H9 (cell line): ENCODE results near the gene RPS6KA4. TPM values are rescaled to one million over a fixed set of nuclear protein-coding genes. Genes with fewer than 3 reads are reported as not detected.

Source experiments
- DNase-seq: peaks from one replicate; pipeline ENCODE4 v3.0.0-alpha.2; 2017
- H2AFZ ChIP-seq: one replicate; pipeline ENCODE4 v1.6.1; 2013; ENCODE audit warnings: mild to moderate bottlenecking, low read length, control low read depth, moderate library complexity
- H2AK5ac ChIP-seq: 2 replicates; pipeline ENCODE4 v1.6.1; 2013; ENCODE audit warnings: low read length, control low read depth, mixed read lengths; ENCODE audit not compliant: insufficient read length
- H2BK120ac ChIP-seq: one replicate; pipeline ENCODE4 v1.6.1; 2013; ENCODE audit warnings: low read depth, mild to moderate bottlenecking, low read length, control low read depth, inconsistent platforms; ENCODE audit not compliant: poor library complexity, severe bottlenecking
- H2BK12ac ChIP-seq: 2 replicates; pipeline ENCODE4 v1.6.1; 2013; ENCODE audit warnings: low read length, control low read depth, mixed read lengths, low read depth; ENCODE audit not compliant: insufficient read length
- H2BK15ac ChIP-seq: 2 replicates; pipeline ENCODE4 v1.6.1; 2013; ENCODE audit warnings: low read depth, low read length, control low read depth
- H2BK20ac ChIP-seq: one replicate; pipeline ENCODE4 v1.6.1; 2013; ENCODE audit warnings: low read depth, mild to moderate bottlenecking, low read length, control low read depth, inconsistent platforms; ENCODE audit not compliant: poor library complexity, severe bottlenecking
- H2BK5ac ChIP-seq: 2 replicates; pipeline ENCODE4 v1.6.1; 2013; ENCODE audit warnings: low read length, control low read depth, mixed read lengths; ENCODE audit not compliant: insufficient read length
- H3K14ac ChIP-seq: 2 replicates; pipeline ENCODE4 v1.6.1; 2013; ENCODE audit warnings: low read length, control low read depth; ENCODE audit not compliant: insufficient read depth
- H3K18ac ChIP-seq: 2 replicates; pipeline ENCODE4 v1.6.1; 2013; ENCODE audit warnings: low read depth, mild to moderate bottlenecking, mixed read lengths, low read length, control low read depth; ENCODE audit not compliant: insufficient read length
- H3K23ac ChIP-seq: 2 replicates; pipeline ENCODE4 v1.6.1; 2013; ENCODE audit warnings: low read length, control low read depth, mixed read lengths, low read depth; ENCODE audit not compliant: insufficient read length
- H3K23me2 ChIP-seq: 2 replicates; pipeline ENCODE4 v1.6.1; 2013; ENCODE audit warnings: low read depth, mild to moderate bottlenecking, mixed read lengths, low read length, control low read depth; ENCODE audit not compliant: insufficient read length, poor library complexity, severe bottlenecking
- H3K27ac ChIP-seq: 2 replicates; pipeline ENCODE4 v1.5.1; 2013; ENCODE audit warnings: low read length, control low read depth, mixed read lengths, low read depth; ENCODE audit not compliant: insufficient read length
- H3K27me3 ChIP-seq: 2 replicates; pipeline ENCODE4 v1.6.1; 2013; ENCODE audit warnings: low read length, control low read depth, inconsistent platforms; ENCODE audit not compliant: insufficient read depth
- H3K4ac ChIP-seq: 2 replicates; pipeline ENCODE4 v1.6.1; 2013; ENCODE audit warnings: low read depth, mild to moderate bottlenecking, control low read depth, inconsistent platforms, low read length, moderate library complexity
- H3K4me1 ChIP-seq: 2 replicates; pipeline ENCODE4 v1.6.1; 2013; ENCODE audit warnings: low read length, control low read depth, inconsistent platforms; ENCODE audit not compliant: insufficient read depth
- H3K4me2 ChIP-seq: 2 replicates; pipeline ENCODE4 v1.6.1; 2013; ENCODE audit warnings: low read length, control low read depth, mixed read lengths; ENCODE audit not compliant: insufficient read length, insufficient read depth
- H3K56ac ChIP-seq: 2 replicates; pipeline ENCODE4 v1.6.1; 2013; ENCODE audit warnings: low read depth, mild to moderate bottlenecking, mixed read lengths, low read length, control low read depth; ENCODE audit not compliant: insufficient read length
- H3K79me1 ChIP-seq: 2 replicates; pipeline ENCODE4 v1.6.1; 2013; ENCODE audit warnings: low read depth, mild to moderate bottlenecking, moderate library complexity, low read length, control low read depth, inconsistent platforms; ENCODE audit not compliant: insufficient read depth, poor library complexity, severe bottlenecking
- H3K79me2 ChIP-seq: 2 replicates; pipeline ENCODE4 v1.6.1; 2013; ENCODE audit warnings: low read length, control low read depth, inconsistent platforms; ENCODE audit not compliant: insufficient read depth
- H3K9ac ChIP-seq: 2 replicates; pipeline ENCODE4 v1.6.1; 2013; ENCODE audit warnings: low read length, control low read depth, mixed read lengths; ENCODE audit not compliant: insufficient read length; ENCODE audit errors: extremely low read depth
- H3K9me3 ChIP-seq: one replicate; pipeline ENCODE4 v1.6.1; 2013; ENCODE audit warnings: low read depth, low read length, inconsistent platforms; ENCODE audit not compliant: control insufficient read depth
- H3T11ph ChIP-seq: one replicate; pipeline ENCODE4 v1.6.1; 2013; ENCODE audit warnings: mild to moderate bottlenecking, low read length, control low read depth, inconsistent platforms
- H4K20me1 ChIP-seq: one replicate; pipeline ENCODE4 v1.6.1; 2013; ENCODE audit not compliant: control insufficient read depth, insufficient read length, insufficient read depth
- H4K5ac ChIP-seq: 2 replicates; pipeline ENCODE4 v1.6.1; 2013; ENCODE audit warnings: low read depth, mild to moderate bottlenecking, mixed read lengths, low read length, control low read depth; ENCODE audit not compliant: insufficient read length
- H4K8ac ChIP-seq: replicated peaks from 2 replicates; pipeline ENCODE4 v1.6.1; 2013; ENCODE audit warnings: low read length, control low read depth, mixed read lengths, low read depth; ENCODE audit not compliant: insufficient read length
- H4K91ac ChIP-seq: 2 replicates; pipeline ENCODE4 v1.6.1; 2013; ENCODE audit warnings: low read depth, mild to moderate bottlenecking, moderate library complexity, mixed read lengths, low read length, control low read depth; ENCODE audit not compliant: insufficient read length
- H3K27ac Mint-ChIP-seq, 3 experiments: 2 replicates in 2 of 3; 3 replicates in 1 of 3; pipeline ENCODE4 v1.8.0; 2020 to 2021; ENCODE audit warnings: mixed read lengths in 3 of 3, mild to moderate bottlenecking in 1 of 3, moderate library complexity in 1 of 3
- H3K27me3 Mint-ChIP-seq: 2 replicates; pipeline ENCODE4 v1.8.0; 2021; ENCODE audit warnings: low read depth, mild to moderate bottlenecking, moderate library complexity, mixed read lengths
- H3K36me3 Mint-ChIP-seq, 3 experiments: 2 replicates in 2 of 3; 3 replicates in 1 of 3; pipeline ENCODE4 v1.8.0; 2020 to 2021; ENCODE audit warnings: low read depth in 3 of 3, mixed read lengths in 3 of 3; ENCODE audit not compliant: insufficient read depth in 1 of 3
- H3K4me1 Mint-ChIP-seq, 2 experiments: 2 replicates each; pipeline ENCODE4 v1.8.0; 2020; ENCODE audit warnings: mixed read lengths in 2 of 2
- H3K4me3 Mint-ChIP-seq, 2 experiments: 2 replicates in 1 of 2; 3 replicates in 1 of 2; pipeline ENCODE4 v1.8.0; 2020 to 2021; ENCODE audit warnings: mild to moderate bottlenecking in 2 of 2, mixed read lengths in 2 of 2, moderate library complexity in 1 of 2
- H3K9me3 Mint-ChIP-seq, 2 experiments: 2 replicates in 1 of 2; 3 replicates in 1 of 2; pipeline ENCODE4 v1.8.0; 2020; ENCODE audit warnings: mild to moderate bottlenecking in 2 of 2, mixed read lengths in 2 of 2, moderate library complexity in 1 of 2
- WGBS: extraction: QIAGEN DNeasy Blood & Tissue Kit; methylation state at CpG from one replicate; pipeline ENCODE4 v1.1.7; 2013; ENCODE audit warnings: missing lambda C conversion rate, low lambda C conversion rate, mixed read lengths; ENCODE audit not compliant: insufficient read length; ENCODE audit errors: extremely low coverage; 5-methylcytosine and 5-hydroxymethylcytosine counted together
- total RNA-seq: library from RNA; stranded (reverse); gene quantifications from 2 replicates; pipeline ENCODE4 v1.2.1, GENCODE V29; 2021
- TF ChIP-seq, protein P1 (sequence below): fragments of 200-600 bp; sonication (generic); conservative IDR thresholded peaks from 3 replicates; pipeline ENCODE4 v1.8.0; 2021; ENCODE audit warnings: antibody characterized with exemption, mild to moderate bottlenecking

Gene RPS6KA4
- total RNA-seq, 1 experiment from 2014 or later, result 10.8 TPM

DNA sequence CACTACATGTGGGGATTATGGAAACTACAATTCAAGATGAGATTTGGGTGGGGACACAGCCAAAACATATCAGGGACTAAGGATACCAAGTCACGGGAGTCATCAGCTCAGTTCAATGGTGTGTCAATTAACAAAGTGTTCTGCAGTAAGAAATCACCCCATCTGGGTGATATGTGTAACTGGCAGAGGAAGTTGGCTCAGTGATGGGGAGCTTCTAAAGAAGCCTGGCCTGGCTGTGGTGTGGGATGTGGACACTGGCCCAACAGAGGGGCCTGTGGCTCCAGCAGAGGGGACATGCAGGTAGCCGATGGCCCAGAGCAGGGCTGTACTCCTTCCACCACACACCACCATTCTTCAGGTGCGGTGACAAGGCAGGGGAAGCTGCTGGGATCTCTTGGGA, 31.6 kb downstream of the RPS6KA4 start:
- H3K23me2 ChIP-seq, result no peaks in the 10 kb centered on the region
- no peaks in the 10 kb centered on the region for H3K79me2 ChIP-seq
- H2BK5ac ChIP-seq, result no peak overlapping the region
- TF ChIP-seq, protein P1, sequence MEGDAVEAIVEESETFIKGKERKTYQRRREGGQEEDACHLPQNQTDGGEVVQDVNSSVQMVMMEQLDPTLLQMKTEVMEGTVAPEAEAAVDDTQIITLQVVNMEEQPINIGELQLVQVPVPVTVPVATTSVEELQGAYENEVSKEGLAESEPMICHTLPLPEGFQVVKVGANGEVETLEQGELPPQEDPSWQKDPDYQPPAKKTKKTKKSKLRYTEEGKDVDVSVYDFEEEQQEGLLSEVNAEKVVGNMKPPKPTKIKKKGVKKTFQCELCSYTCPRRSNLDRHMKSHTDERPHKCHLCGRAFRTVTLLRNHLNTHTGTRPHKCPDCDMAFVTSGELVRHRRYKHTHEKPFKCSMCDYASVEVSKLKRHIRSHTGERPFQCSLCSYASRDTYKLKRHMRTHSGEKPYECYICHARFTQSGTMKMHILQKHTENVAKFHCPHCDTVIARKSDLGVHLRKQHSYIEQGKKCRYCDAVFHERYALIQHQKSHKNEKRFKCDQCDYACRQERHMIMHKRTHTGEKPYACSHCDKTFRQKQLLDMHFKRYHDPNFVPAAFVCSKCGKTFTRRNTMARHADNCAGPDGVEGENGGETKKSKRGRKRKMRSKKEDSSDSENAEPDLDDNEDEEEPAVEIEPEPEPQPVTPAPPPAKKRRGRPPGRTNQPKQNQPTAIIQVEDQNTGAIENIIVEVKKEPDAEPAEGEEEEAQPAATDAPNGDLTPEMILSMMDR, result no peak
- H3K4me2 ChIP-seq, result no peak overlapping the region
- peaks cover 24% of the 10 kb centered on the region for H3K27me3 Mint-ChIP-seq
- H3K23ac ChIP-seq, result no peak overlapping the region
- no peaks in the 10 kb centered on the region for H3K79me1 ChIP-seq
- H4K8ac ChIP-seq, result no peak overlapping the region
- no peak overlapping the region for H2BK15ac ChIP-seq
- no peak overlapping the region for H2AFZ ChIP-seq
- no peak overlapping the region; a peak in 1 of 5 replicates for H3K4me3 Mint-ChIP-seq
- H3K4me1 Mint-ChIP-seq, result peaks cover 10 to 18% of the 10 kb centered on the region in 2 experiments
- no peak overlapping the region for H3K18ac ChIP-seq
- H3K36me3 Mint-ChIP-seq, result no peaks in the 10 kb centered on the region
- H3K14ac ChIP-seq, result no peak overlapping the region
- H2BK20ac ChIP-seq, result no peak overlapping the region
- no peaks in the 10 kb centered on the region for H4K20me1 ChIP-seq
- no CpG with 5 or more reads among the region's 3 CpGs for WGBS
- H2AK5ac ChIP-seq, result no peak overlapping the region
- H3K9me3 ChIP-seq, result no peaks in the 10 kb centered on the region
- peaks cover 3% of the 10 kb centered on the region; the same call in 1 of the 2 replicates for H3K4me1 ChIP-seq
- H4K91ac ChIP-seq, result no peak overlapping the region
- H3K56ac ChIP-seq, result no peak overlapping the region
- H2BK12ac ChIP-seq, result no peak overlapping the region
- H2BK120ac ChIP-seq, result no peak overlapping the region
- no peak overlapping the region for H3K9ac ChIP-seq
- DNase-seq, result no peak
- no peak overlapping the region for H3K27ac ChIP-seq
- peaks cover 0 to 2% of the 10 kb centered on the region in 2 experiments; a peak in 1 of 5 replicates for H3K9me3 Mint-ChIP-seq
- no peak overlapping the region for H3T11ph ChIP-seq
- H4K5ac ChIP-seq, result no peak overlapping the region
- no peak overlapping the region for H3K4ac ChIP-seq
- H3K27me3 ChIP-seq, result no peaks in the 10 kb centered on the region
- H3K27ac Mint-ChIP-seq, result no peak overlapping the region
